Transverse colon (tissue), 4 donors: ENCODE measurements around the gene LRG1. TPM values are rescaled to one million over a fixed set of nuclear protein-coding genes. Genes with fewer than 3 reads are reported as not detected.

Experiments
- DNase-seq: peaks from one replicate; pipeline ENCODE4 v3.0.0-alpha.2; 2019
- H3K27ac ChIP-seq, 4 donors: fragments of 200-600 bp; sonication (generic); 2 replicates each; pipeline ENCODE4 v1.5.1; 2016 to 2018; ENCODE audit warnings: inconsistent platforms in 4 of 4
- H3K27me3 ChIP-seq: fragments of 200-600 bp; sonication (generic); 2 replicates; pipeline ENCODE4 v1.5.1; 2017; ENCODE audit warnings: inconsistent platforms
- H3K36me3 ChIP-seq, 4 donors: fragments of 200-600 bp; sonication (generic); 2 replicates each; pipeline ENCODE4 v1.5.1; 2017 to 2019; ENCODE audit warnings: inconsistent platforms in 4 of 4
- H3K4me1 ChIP-seq, 4 donors: fragments of 200-600 bp; sonication (generic); 2 replicates each; pipeline ENCODE4 v1.5.1; 2017 to 2020; ENCODE audit warnings: inconsistent platforms in 4 of 4
- H3K4me3 ChIP-seq, 4 donors: fragments of 200-600 bp; sonication (generic); 1 replicate in 1 of 4; 2 replicates in 3 of 4; pipeline versions ENCODE4 v1.5.1 to v1.6.1; 2017 to 2019; ENCODE audit warnings: inconsistent platforms in 4 of 4
- H3K9me3 ChIP-seq, 2 donors: fragments of 200-600 bp; sonication (generic); 2 replicates each; pipeline ENCODE4 v1.5.1; 2017 to 2019; ENCODE audit warnings: inconsistent platforms in 2 of 2
- CTCF ChIP-seq, 5 experiments: fragments of 200-600 bp in 3 of 5; fragments of 450-650 bp in 2 of 5; sonication (generic) in 3 of 5; IDR thresholded peaks; 1 replicate in 2 of 5; 2 replicates in 3 of 5; pipeline ENCODE4 v1.5.1; 2016 to 2017; ENCODE audit warnings: antibody characterized with exemption in 5 of 5, inconsistent platforms in 3 of 5, mild to moderate bottlenecking in 2 of 5, moderate library complexity in 1 of 5
- EP300 ChIP-seq: sonication (generic); formaldehyde crosslinking; IDR thresholded peaks from one replicate; pipeline ENCODE4 v1.6.1; 2017; ENCODE audit warnings: antibody characterized with exemption, low read depth
- POLR2A ChIP-seq: fragments of 450-650 bp; IDR thresholded peaks from one replicate; pipeline ENCODE4 v1.6.1; 2016; ENCODE audit warnings: antibody characterized with exemption, mild to moderate bottlenecking, moderate library complexity
- POLR2AphosphoS5 ChIP-seq, 3 donors: sonication (generic); formaldehyde crosslinking; IDR thresholded peaks; one replicate each; pipeline ENCODE4 v1.6.1; 2016; ENCODE audit warnings: antibody characterized with exemption in 3 of 3
- WGBS, 2 donors: methylation state at CpG; one replicate each; pipeline ENCODE4 v1.1.5; 2018; ENCODE audit warnings: low coverage in 1 of 2; 5-methylcytosine and 5-hydroxymethylcytosine counted together
- in situ Hi-C, 4 donors: fragments of 200-750 bp; cut with MboI; loops; one replicate each; pipeline versions ENCODE4 v1.15.0 to v1.15.1; 2017; ENCODE audit warnings: low sequenced_read_pairs in 3 of 4, low pct_ligation_motif_present in 1 of 4, low pct_unique_long_range_greater_than_20kb in 1 of 4
- intact Hi-C: fragments of 100-400 bp; cut with DNase I; formaldehyde crosslinking; loops from one replicate; pipeline ENCODE4 v1.15.1; 2023; ENCODE audit warnings: low total_unique reads
- total RNA-seq, 4 donors: library from RNA; depleted of rRNA; stranded (reverse); fragments of >200 nt; gene quantifications; one replicate each; pipeline ENCODE4 v1.1.0, GENCODE V29; 2016

Gene LRG1
- total RNA-seq, 4 donors from 2014 or later, result 1.9 to 18.1 (median 14.4) TPM

- H3K27ac ChIP-seq, result no peak overlapping the region
- no peaks in the 10 kb centered on the region for H3K9me3 ChIP-seq
- DNase-seq, result no peak
- no peak overlapping the region for H3K4me3 ChIP-seq
- intact Hi-C loops, result no loop called here
- H3K36me3 ChIP-seq, result no peaks in the 10 kb centered on the region
- WGBS, 2 donors, result 94% methylated on average over 23 of the region's 23 CpGs; no CpG with 5 or more reads in 1 of the 2 donors
- H3K27me3 ChIP-seq, result no peaks in the 10 kb centered on the region
- TF ChIP-seq POLR2AphosphoS5 (IDR thresholded peaks at IDR 0.05), result no peak
- no peaks in the 10 kb centered on the region for H3K4me1 ChIP-seq
- in situ Hi-C loops, result no loop called here
Measured at GRCh38 chr19:4504297-4504701, 35.5 kb downstream of the LRG1 start.

- in situ Hi-C loops, result no loop called here
- Histone ChIP-seq H3K27me3 (no peaks in the 10 kb centered on the region), H3K36me3 (peaks cover 0 to 2% (median 0%) of the 10 kb centered on the region in 4 donors), H3K4me1 (no peaks in the 10 kb centered on the region), H3K9me3 (no peaks in the 10 kb centered on the region), H3K27ac (no peak overlapping the region), H3K4me3 (no peak overlapping the region)
- intact Hi-C loops, result no loop called here
- TF ChIP-seq CTCF (IDR thresholded peaks at IDR 0.05) (no peak), POLR2A (no peak), POLR2AphosphoS5 (IDR thresholded peaks at IDR 0.05) (no peak), EP300 (no peak)
- 90% methylated on average over 10 of the region's 10 CpGs; no CpG with 5 or more reads in 1 of the 2 donors for whole genome bisulfite sequencing, 2 donors
- no peak for DNase-seq
Measured at GRCh38 chr19:4503825-4504170, 36.0 kb downstream of the LRG1 start.

- H3K27ac ChIP-seq, result no peak overlapping the region
- DNase-seq, result no peak
- H3K36me3 ChIP-seq, result peaks cover 0 to 7% (median 0%) of the 10 kb centered on the region in 4 donors
- H3K4me3 ChIP-seq, result no peak overlapping the region
- H3K4me1 ChIP-seq, result no peaks in the 10 kb centered on the region
- WGBS, 2 donors, result 96% methylated on average over 21 of the region's 25 CpGs; no CpG with 5 or more reads in 1 of the 2 donors
- TF ChIP-seq EP300 (no peak), POLR2A (no peak), CTCF (IDR thresholded peaks at IDR 0.05) (no peak)
- no peaks in the 10 kb centered on the region for H3K9me3 ChIP-seq
- intact Hi-C loops, result no loop called here
- H3K27me3 ChIP-seq, result no peaks in the 10 kb centered on the region
- in situ Hi-C loops, result no loop called here
Measured at GRCh38 chr19:4503132-4503824, 36.6 kb downstream of the LRG1 start.

- DNase-seq, result no peak
- Histone ChIP-seq H3K27me3 (no peaks in the 10 kb centered on the region), H3K27ac (no peak overlapping the region), H3K4me1 (no peaks in the 10 kb centered on the region), H3K4me3 (no peak overlapping the region), H3K36me3 (peaks cover 0 to 12% (median 0%) of the 10 kb centered on the region in 4 donors), H3K9me3 (no peaks in the 10 kb centered on the region)
- in situ Hi-C loops (no loop called here), intact Hi-C loops (no loop called here)
- TF ChIP-seq POLR2A (no peak), POLR2AphosphoS5 (IDR thresholded peaks at IDR 0.05) (no peak), CTCF (IDR thresholded peaks at IDR 0.05) (no peak), EP300 (no peak)
- 82 to 100% methylated on average over 1 to 31 of the region's 37 CpGs for WGBS, 2 donors
Measured at GRCh38 chr19:4502282-4503131, 37.3 kb downstream of the LRG1 start.
